GM08714 (cell line): ENCODE data around the gene SGK1.
"Not testable (repeated sequence)": the region's sequence is repeated elsewhere in the genome, so short reads cannot be mapped to it uniquely, and the experiment has no call there.

Experiments used
- H3K4me3 ChIP-seq: fragments of 200-500 bp; sonication (Bioruptor generic); 2 replicates; pipeline ENCODE4 v1.5.1; 2014; ENCODE audit warnings: mild to moderate bottlenecking, low read length, inconsistent platforms
- ZNF274 ChIP-seq: IDR thresholded peaks from 2 replicates; pipeline ENCODE4 v1.6.1; 2012; ENCODE audit warnings: mild to moderate bottlenecking, low read depth, low read length

SGK1 gene

GRCh38 chr6:134299236-134299635 is 18.7 kb downstream of the SGK1 start:
- no peak for TF ChIP-seq ZNF274
- no peak overlapping the region for H3K4me3 ChIP-seq

DNA sequence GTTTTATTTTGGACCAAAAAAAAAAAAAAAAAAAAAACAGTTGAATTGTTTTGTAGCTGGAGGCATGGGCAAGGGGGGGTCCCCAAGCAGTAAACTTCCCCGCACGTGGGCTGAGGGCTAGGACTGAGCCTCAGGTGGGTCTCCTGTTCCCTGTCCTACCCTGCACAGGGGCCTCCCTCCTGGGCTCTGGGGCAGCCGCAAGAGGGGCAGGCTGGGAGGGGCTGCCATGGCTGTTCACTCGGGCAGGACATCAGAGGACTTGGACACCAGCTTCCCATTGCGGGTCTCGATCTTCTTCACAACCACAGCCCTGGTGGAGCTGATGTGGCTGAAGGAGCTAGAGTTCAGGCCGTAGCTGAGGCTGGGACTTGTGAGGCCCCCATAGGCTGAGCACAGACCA is 21.1 kb downstream of the SGK1 start:
- no peak overlapping the region for H3K4me3 ChIP-seq
- no peak for TF ChIP-seq ZNF274

DNA sequence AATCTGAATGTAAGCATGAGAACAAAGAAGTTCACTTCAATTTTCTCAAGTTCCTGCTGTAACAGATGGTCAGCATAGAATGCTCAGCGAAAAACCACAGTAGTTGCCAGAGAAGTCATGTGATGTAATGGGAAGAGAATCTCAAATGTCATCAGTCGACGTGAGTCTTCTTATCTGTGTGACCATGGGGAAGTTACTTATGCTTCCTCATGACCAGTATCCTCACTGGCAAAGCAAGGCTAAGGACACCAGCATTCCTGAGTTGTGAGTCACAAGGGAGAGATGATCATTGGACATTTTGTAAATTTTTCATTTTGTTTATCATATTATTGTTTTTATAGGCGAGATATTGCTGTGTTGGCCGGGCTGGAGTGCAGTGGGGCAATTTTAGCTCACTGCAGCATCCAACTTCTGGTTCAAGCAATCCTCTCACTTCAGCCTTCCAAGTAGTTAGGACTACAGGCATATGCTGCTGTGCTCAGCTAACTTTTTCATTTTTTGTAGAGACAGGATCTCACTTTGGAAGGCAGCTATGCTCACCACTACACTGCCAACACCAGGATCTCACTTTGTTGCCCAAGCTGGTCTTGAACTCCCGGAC is 21.9 kb downstream of the SGK1 start:
- no peak overlapping the region for H3K4me3 ChIP-seq
- TF ChIP-seq ZNF274 = no peak

DNA sequence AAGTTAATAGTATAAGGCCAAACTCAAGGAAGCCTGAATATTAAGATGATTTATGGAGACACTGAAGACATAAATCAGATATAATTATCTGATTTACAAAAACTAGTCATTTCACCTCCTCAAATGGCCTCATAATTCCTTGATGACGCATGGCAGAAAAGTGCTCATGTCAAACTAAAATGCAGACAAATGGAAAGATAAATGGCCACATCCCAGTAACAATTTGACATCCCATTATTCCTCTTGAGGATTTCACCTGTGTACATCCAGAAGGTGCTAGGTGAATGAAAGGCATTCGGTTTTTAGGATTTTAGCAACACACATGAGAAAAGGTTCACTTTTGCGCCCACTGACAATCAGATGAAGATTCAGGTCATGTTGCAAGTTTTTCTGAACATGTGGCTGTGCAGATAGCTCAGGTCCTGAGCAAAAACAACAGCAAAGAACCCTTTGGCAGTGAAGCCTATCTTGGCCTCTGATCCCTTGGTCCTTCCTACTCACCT is 24.2 kb downstream of the SGK1 start:
- no peak for TF ChIP-seq ZNF274
- no peak overlapping the region for H3K4me3 ChIP-seq

DNA sequence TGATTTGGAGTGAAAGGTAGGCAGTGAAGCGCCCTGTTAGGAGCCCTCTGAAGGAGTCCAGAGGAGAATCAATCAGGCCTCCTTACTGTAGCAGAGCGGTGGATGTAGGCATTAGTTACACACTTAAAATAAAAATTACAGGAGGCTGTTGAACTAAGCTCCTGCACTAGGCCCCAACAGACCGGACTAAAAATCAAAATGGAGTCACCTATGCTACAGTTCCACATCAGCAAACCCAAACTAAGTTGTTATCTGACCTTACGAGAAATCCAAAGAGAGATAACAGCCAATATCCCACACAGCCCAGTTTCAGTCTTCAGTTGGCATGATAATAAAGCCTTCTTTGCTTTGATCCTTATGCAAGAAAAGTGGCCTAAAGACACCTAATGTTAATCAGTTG is 26.8 kb downstream of the SGK1 start:
- TF ChIP-seq ZNF274 = no peak
- H3K4me3 ChIP-seq = no peak overlapping the region

GRCh38 chr6:134289204-134289575 is 28.7 kb downstream of the SGK1 start:
- TF ChIP-seq ZNF274 = no peak
- no peak overlapping the region for H3K4me3 ChIP-seq

GRCh38 chr6:134288538-134289203 is 29.2 kb downstream of the SGK1 start:
- H3K4me3 ChIP-seq = no peak overlapping the region
- no peak for TF ChIP-seq ZNF274

DNA sequence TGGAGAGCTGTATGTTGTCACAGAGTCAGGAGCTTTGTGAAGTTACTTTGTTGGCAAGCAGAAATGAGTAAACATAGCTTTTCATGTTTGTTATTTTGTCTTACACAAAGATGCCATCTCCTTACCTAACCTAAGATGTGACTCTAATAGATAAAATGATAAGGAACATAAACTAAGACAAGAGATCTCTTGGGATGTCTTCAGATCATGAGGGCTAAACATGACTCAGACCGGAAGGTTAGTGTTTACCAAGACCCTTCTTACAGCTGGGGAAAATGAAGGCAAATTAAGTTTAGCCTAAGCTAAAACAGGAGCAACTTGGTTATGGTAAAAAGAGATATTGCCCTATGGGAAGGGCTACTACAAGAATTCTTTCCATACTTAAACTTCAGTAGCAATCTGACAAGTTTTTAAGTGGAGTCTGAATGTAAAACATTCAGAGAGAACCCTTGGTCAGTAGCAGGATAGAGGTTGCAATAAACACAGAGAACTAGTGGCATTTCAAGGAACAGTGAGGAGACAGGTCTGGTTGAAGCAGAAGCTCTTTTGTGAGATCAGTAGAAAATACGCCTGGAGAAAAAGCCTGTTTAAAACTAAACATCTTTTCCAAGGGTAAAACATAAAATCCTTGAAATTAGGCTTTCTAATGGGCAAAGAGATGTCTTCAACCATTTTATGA is 29.9 kb downstream of the SGK1 start:
- no peak for TF ChIP-seq ZNF274
- no peak overlapping the region for H3K4me3 ChIP-seq

GRCh38 chr6:134282816-134283215 is 35.1 kb downstream of the SGK1 start:
- no peak overlapping the region for H3K4me3 ChIP-seq
- TF ChIP-seq ZNF274 = no peak

DNA sequence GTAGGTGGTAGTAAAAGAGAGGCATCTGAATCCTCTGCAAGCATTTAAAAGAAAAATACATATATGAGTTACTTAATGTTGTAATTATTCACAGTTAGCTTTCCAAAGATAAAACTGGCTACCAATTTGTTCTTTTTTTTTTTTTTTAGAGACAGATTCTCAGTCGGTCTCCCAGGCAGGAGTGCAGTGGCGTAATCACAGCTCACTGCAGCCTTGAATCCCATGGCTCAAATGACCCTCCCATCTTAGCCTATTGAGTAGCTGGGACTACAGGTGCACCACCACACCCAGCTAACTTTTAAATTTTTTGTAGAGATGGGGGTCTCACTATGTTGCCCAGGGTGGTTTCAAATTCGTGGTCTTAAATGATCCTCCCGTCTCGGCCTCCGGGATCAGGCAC is 36.5 kb downstream of the SGK1 start:
- no peak overlapping the region for H3K4me3 ChIP-seq
- TF ChIP-seq ZNF274 = no peak

DNA sequence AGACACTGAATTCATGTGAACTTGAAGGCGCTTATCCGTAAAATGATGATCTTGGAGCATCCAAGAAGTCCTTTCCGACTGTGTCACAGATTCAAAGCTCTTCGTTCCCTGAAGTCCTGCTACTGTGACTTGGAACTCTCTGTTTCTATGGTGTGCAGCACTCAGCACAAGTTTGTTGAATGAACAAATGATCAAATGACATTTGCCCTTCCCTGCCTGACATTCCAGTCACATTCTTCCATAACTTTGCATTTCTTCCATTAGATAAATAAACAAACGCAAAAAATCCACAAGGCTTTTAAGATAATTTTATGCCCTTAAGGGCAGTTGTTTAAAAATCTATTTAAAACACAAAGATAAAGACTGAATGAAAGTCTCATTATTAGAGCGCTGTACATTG is 39.9 kb downstream of the SGK1 start:
- no peak for TF ChIP-seq ZNF274
- H3K4me3 ChIP-seq = no peak overlapping the region

GRCh38 chr6:134276891-134277377 is 41.0 kb downstream of the SGK1 start:
- H3K4me3 ChIP-seq = not testable (repeated sequence)

DNA sequence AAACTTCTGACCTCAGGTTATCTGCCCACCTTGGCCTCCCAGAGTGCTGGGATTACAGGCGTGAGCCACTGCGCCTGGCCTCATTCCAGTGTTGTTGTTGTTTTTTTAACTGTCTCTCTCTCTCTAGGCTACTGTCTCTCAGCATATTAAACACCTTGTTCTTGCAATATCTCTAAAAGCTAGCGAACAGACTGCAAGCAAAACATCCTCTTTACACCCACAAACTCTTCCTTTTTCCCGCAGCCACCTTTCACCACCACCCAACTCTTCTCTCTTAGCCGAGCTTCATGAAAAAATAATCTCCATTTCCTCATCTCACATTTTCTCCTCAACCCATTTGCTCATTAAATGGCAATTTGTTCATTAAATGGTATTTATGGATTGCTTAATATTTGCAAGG is 45.5 kb downstream of the SGK1 start:
- no peak for TF ChIP-seq ZNF274

DNA sequence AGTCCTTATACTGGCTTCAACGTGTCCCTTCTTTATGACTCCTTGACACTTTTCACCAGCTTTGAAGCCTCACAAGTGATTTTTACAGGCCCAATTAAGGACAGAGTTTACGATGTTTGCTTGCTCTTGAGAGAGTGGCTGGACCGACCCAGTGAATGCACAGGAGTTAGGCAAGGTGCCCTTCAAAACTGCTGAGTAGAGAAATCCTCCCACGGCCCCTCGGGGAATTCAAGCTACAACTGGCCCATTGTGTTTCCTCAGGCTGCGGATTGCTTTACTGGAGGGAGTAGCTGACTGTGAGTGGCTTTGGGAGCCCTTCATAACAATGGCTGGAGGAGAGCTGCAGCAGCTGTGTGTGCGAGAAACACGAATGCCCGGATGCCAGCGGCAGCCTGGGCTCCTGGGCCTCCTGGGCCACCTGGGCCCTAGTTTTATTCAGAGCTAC is 50.0 kb downstream of the SGK1 start:
- TF ChIP-seq ZNF274 = no peak
- H3K4me3 ChIP-seq = no peak overlapping the region

More for the DNA sequence above, 45.5 kb downstream of the SGK1 start:
- no peak overlapping the region for H3K4me3 ChIP-seq

DNA sequence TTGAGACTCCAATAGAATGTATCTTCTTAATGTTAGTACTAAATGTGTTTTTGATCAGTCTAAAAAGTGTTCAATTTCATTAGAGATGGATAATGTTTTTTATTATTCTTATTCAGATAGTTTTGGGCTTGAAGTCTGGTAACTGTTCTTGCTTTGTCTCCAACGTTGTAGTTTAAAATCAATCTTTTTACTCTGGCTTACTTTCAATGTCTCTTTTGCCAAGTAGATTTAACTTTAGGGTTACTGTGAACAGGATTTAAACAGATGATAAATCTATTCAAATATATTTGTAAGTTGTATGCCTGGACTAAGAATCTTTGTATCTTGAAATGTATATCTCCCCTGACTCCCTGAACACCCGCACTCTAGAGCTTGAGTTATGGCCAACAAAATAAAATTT is 51.1 kb downstream of the SGK1 start:
- H3K4me3 ChIP-seq = no peak overlapping the region
- TF ChIP-seq ZNF274 = no peak

- TF ChIP-seq ZNF274 = no peak
- H3K4me3 ChIP-seq = no peak overlapping the region
Observed at GRCh38 chr6:134261766-134262165, 56.1 kb downstream of the SGK1 start.
